Lower leg skin (tissue), 4 donors: Measurements from ENCODE around the gene DCAF15. TPM values are rescaled to one million over a fixed set of nuclear protein-coding genes. Genes with fewer than 3 reads are reported as not detected.

Source experiments
- DNase-seq, 2 donors: peaks; one replicate each; pipeline ENCODE4 v3.0.0-alpha.2; 2019; ENCODE audit warnings: low spot score in 2 of 2
- H3K4me3 ChIP-seq: fragments of 200-600 bp; sonication (generic); 2 replicates; pipeline ENCODE4 v1.5.1; 2017; ENCODE audit warnings: mild to moderate bottlenecking, low read depth; ENCODE audit not compliant: poor library complexity, severe bottlenecking
- POLR2A ChIP-seq, 2 donors: fragments of 450-650 bp; IDR thresholded peaks; one replicate each; pipeline ENCODE4 v1.6.1; 2016 to 2017; ENCODE audit warnings: antibody characterized with exemption in 2 of 2, mild to moderate bottlenecking in 1 of 2, moderate library complexity in 1 of 2
- WGBS, 2 donors: methylation state at CpG; one replicate each; pipeline ENCODE4 v1.1.5; 2018; 5-methylcytosine and 5-hydroxymethylcytosine counted together
- intact Hi-C: fragments of 100-400 bp; cut with DNase I; formaldehyde crosslinking; loops from one replicate; pipeline ENCODE4 v1.15.0; 2023; ENCODE audit warnings: low total_unique reads
- total RNA-seq, 4 donors: library from RNA; depleted of rRNA; stranded (reverse); fragments of >200 nt; gene quantifications; one replicate each; pipeline ENCODE4 v1.1.0, GENCODE V29; 2016
- TF ChIP-seq, protein P1 (sequence below), 3 donors: fragments of 450-650 bp; IDR thresholded peaks; one replicate each; pipeline ENCODE4 v1.5.1; 2016; ENCODE audit warnings: antibody characterized with exemption in 3 of 3, mild to moderate bottlenecking in 3 of 3, moderate library complexity in 2 of 3

Gene DCAF15
- total RNA-seq, 4 donors from 2014 or later, result 31.8 to 51.7 (median 43.0) TPM

DNA sequence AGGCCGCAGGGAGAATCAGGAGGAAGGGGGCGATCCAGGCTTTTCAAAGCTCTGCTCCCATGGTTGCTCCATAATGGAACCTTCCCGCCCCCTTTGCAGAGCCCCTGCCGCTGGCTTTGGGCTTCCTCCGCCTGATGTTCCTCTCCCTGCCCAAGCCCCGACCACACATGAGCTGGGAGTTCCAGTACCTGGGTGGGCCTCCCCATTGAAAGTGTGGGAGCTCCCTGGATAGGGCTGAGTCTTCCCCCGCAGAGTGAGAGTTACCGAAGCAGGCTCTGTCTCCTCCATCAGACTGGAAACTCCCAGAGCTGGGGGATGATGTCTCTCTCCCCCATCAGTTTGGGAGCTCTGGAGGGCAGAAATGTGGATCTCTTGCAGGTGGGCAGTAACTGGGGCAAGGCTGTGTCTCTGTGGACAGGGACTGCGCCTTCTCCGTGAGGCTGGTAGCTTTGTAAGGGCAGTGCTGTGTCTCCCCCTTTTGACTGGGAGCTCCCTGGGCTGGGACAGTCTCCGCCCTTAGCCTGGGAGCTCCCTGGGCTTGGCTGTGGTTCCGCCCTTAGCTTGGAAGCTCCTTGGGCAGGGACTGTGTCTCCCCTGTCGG is 722 bp downstream of the DCAF15 start:
- peak overlapping the region; percentile 61 for H3K4me3 ChIP-seq
- DNase-seq, result peak; percentile 34 to 90
- no peak for TF ChIP-seq POLR2A (IDR thresholded peaks at IDR 0.05)
- TF ChIP-seq, protein P1, sequence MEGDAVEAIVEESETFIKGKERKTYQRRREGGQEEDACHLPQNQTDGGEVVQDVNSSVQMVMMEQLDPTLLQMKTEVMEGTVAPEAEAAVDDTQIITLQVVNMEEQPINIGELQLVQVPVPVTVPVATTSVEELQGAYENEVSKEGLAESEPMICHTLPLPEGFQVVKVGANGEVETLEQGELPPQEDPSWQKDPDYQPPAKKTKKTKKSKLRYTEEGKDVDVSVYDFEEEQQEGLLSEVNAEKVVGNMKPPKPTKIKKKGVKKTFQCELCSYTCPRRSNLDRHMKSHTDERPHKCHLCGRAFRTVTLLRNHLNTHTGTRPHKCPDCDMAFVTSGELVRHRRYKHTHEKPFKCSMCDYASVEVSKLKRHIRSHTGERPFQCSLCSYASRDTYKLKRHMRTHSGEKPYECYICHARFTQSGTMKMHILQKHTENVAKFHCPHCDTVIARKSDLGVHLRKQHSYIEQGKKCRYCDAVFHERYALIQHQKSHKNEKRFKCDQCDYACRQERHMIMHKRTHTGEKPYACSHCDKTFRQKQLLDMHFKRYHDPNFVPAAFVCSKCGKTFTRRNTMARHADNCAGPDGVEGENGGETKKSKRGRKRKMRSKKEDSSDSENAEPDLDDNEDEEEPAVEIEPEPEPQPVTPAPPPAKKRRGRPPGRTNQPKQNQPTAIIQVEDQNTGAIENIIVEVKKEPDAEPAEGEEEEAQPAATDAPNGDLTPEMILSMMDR (IDR thresholded peaks at IDR 0.05), result no peak
- 1% methylated on average over 8 to 13 of the region's 13 CpGs for WGBS, 2 donors
- intact Hi-C loops, result loop anchor here (10.0 kb wide), 1 partner anchor 1142 kb away; no protein-coding TSS in a partner anchor

DNA sequence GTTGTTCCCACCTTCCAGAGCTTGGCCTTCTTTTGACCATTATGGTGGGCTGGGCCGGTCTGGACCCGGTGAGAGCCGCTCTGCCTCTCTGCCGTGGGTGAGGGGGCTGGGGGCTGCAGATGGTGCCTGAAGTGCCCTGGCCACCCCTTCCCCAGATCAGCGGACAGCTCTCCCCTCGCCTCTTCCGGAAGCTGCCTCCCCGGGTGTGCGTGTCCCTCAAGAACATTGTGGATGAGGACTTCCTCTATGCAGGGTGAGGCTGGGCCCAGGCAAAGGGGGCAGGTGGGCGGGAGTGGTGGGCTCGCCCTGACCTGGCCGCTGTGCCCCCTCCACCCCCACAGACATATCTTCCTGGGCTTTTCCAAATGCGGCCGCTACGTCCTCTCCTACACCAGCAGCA is 1.9 kb downstream of the DCAF15 start:
- no peak overlapping the region for H3K4me3 ChIP-seq
- 90% methylated on average over 12 to 13 of the region's 15 CpGs for WGBS, 2 donors
- peak in 1 of 2 donors; percentile 82 for DNase-seq
- intact Hi-C loops, result loop anchor here (10.0 kb wide), 1 partner anchor 1141 kb away; no protein-coding TSS in a partner anchor
- TF ChIP-seq, protein P1 (IDR thresholded peaks at IDR 0.05), result no peak
- no peak for TF ChIP-seq POLR2A (IDR thresholded peaks at IDR 0.05)

DNA sequence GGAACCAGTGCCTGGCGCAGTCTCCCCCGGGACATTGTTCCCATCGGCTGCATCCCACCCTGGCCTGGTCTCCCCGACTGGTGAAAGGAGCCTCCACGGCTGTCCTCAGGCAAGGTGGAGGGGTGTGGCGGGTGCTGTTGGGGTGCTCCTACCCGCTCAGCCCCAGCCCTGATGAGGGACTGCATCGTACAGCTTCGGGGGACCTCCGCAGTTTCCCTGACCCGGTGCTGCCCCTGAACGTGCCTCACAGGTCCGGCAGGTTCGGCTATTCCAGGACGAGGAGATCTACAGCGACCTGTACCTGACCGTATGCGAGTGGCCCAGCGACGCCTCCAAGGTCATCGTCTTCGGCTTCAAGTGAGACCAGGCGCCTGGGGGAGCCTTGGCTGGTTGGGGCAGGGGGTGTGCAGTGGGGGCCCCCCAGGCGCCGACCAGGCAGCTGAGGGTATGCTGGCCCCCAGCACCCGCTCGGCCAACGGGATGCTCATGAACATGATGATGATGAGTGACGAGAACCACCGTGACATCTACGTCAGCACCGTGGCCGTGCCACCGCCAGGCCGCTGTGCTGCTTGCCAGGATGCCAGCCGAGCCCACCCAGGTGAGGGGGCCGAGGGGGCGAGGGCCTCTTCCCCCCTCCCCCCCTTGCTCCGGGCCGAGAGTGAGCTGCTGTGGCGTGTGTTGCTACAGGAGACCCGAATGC is 3.5 kb downstream of the DCAF15 start:
- WGBS, 2 donors, result 90 to 91% methylated on average over 25 to 39 of the region's 42 CpGs
- intact Hi-C loops, result loop anchor here (10.0 kb wide), 1 partner anchor 1139 kb away; no protein-coding TSS in a partner anchor
- TF ChIP-seq POLR2A (IDR thresholded peaks at IDR 0.05), result no peak
- TF ChIP-seq, protein P1 (IDR thresholded peaks at IDR 0.05), result no peak
- DNase-seq, result no peak
- H3K4me3 ChIP-seq, result no peak overlapping the region

DNA sequence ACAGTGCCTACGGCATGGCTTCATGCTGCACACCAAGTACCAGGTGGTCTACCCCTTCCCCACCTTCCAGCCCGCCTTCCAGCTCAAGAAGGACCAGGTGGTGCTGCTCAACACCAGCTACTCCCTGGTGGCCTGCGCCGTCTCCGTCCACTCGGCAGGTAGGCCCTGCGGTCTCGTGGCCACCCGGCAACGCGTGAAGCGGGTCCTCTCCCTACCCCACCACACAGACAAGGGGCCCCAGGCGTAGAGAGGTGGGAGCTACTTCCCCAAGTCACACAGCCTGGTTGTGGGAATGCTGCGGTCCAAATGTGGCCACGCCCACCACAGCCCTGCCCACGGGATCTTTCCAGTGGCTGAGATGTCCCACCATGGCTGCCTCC is 4.0 kb downstream of the DCAF15 start:
- peak in 1 of 2 donors; percentile 83 for DNase-seq
- no peak overlapping the region for H3K4me3 ChIP-seq
- intact Hi-C loops, result loop anchor here (10.0 kb wide), 1 partner anchor 1138 kb away; no protein-coding TSS in a partner anchor
- WGBS, 2 donors, result 74 to 87% methylated on average over 7 to 16 of the region's 16 CpGs
- TF ChIP-seq POLR2A (IDR thresholded peaks at IDR 0.05), result no peak
- TF ChIP-seq, protein P1 (IDR thresholded peaks at IDR 0.05), result no peak

DNA sequence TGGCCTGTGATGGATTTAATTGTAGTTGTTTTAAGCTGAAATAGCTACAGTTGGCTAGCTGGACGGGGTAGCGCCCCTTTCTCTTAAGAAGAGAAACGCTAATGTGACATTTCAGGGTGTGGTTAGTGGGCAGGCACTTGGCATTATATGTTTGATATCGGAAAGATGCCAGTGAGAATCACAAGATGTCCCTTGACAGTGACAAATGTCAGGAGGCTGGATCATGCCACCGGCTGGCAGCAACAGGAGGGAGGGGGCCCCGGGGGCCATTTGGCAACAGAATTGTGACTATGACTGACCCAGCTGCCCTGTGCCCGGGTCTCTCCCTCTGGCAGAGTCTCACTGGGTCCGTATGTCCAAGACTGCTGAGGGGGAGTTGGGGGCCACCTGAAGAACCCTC is 4.7 kb downstream of the DCAF15 start:
- WGBS, 2 donors, result 63 to 64% methylated on average over 8 of the region's 8 CpGs
- DNase-seq, result no peak
- H3K4me3 ChIP-seq, result no peak overlapping the region
- intact Hi-C loops, result loop anchor here (10.0 kb wide), 1 partner anchor 1138 kb away; no protein-coding TSS in a partner anchor
- TF ChIP-seq POLR2A (IDR thresholded peaks at IDR 0.05), result no peak
- TF ChIP-seq, protein P1 (IDR thresholded peaks at IDR 0.05), result no peak
